CD4-positive, alpha-beta T cell (primary cell): ENCODE results near the gene SP1. TPM values are rescaled to one million over a fixed set of nuclear protein-coding genes. Genes with fewer than 3 reads are reported as not detected.

Source experiments
- ATAC-seq: fragments of 200-7000 bp; cut with Tn5 transposase; one replicate; pipeline ENCODE4 v1.10.0; 2022; ENCODE audit warnings: mild to moderate bottlenecking; ENCODE audit not compliant: poor library complexity
- CTCF ChIA-PET: fragments of 350-600 bp; sonication (Branson Sonifier 250); formaldehyde crosslinking; loops from one replicate; lab custom pipeline; 2021; ENCODE audit warnings: antibody characterized with exemption, inconsistent platforms; lab: Charles Lee
- POLR2A ChIA-PET: fragments of 350-600 bp; sonication (Branson Sonifier 250); formaldehyde crosslinking; loops from one replicate; lab custom pipeline; 2021; ENCODE audit warnings: antibody characterized with exemption, inconsistent platforms; lab: Charles Lee
- DNase-seq, 14 experiments: peaks; one replicate each; pipeline ENCODE4 v3.0.0-alpha.2; 2013 to 2020; ENCODE audit warnings: mixed read lengths in 2 of 14
- H3K27ac ChIP-seq, 2 donors: one replicate each; pipeline versions ENCODE4 v1.5.1 to v1.7.0; 2013; ENCODE audit warnings: low read length in 2 of 2, low read depth in 1 of 2, mild to moderate bottlenecking in 1 of 2
- H3K27me3 ChIP-seq, 2 experiments: 1 replicate in 1 of 2; 2 replicates in 1 of 2; pipeline versions ENCODE4 v1.6.1 to v1.7.0; 2013; ENCODE audit warnings: low read length in 2 of 2, control low read depth in 1 of 2, mild to moderate bottlenecking in 1 of 2, moderate library complexity in 1 of 2; ENCODE audit not compliant: insufficient read depth in 2 of 2, control insufficient read depth in 1 of 2
- H3K36me3 ChIP-seq: one replicate; pipeline ENCODE4 v1.6.1; 2013; ENCODE audit warnings: low read length, control low read depth; ENCODE audit not compliant: insufficient read depth
- H3K4me1 ChIP-seq: one replicate; pipeline ENCODE4 v1.6.1; 2013; ENCODE audit warnings: low read length, control low read depth; ENCODE audit not compliant: insufficient read depth
- H3K4me3 ChIP-seq: one replicate; pipeline ENCODE4 v1.5.1; 2013; ENCODE audit warnings: mild to moderate bottlenecking, low read length, moderate library complexity
- H3K9me3 ChIP-seq, 2 experiments: 1 replicate in 1 of 2; 2 replicates in 1 of 2; pipeline versions ENCODE4 v1.6.1 to v1.7.0; 2013; ENCODE audit warnings: low read length in 2 of 2, mild to moderate bottlenecking in 2 of 2, control low read depth in 1 of 2, moderate library complexity in 1 of 2; ENCODE audit not compliant: control insufficient read depth in 1 of 2, insufficient read depth in 1 of 2
- H3K27ac Mint-ChIP-seq: one replicate; pipeline ENCODE4 v1.8.0; 2020; ENCODE audit warnings: mixed read lengths
- H3K27me3 Mint-ChIP-seq: one replicate; pipeline ENCODE4 v1.8.0; 2021; ENCODE audit warnings: mixed read lengths
- H3K36me3 Mint-ChIP-seq: one replicate; pipeline ENCODE4 v1.8.0; 2021; ENCODE audit warnings: low read depth, mixed read lengths
- H3K4me1 Mint-ChIP-seq: one replicate; pipeline ENCODE4 v1.8.0; 2021; ENCODE audit warnings: low read depth, mixed read lengths
- H3K4me3 Mint-ChIP-seq: one replicate; pipeline ENCODE4 v1.8.0; 2020; ENCODE audit warnings: mild to moderate bottlenecking, mixed read lengths
- H3K9me3 Mint-ChIP-seq: one replicate; pipeline ENCODE4 v1.8.0; 2020; ENCODE audit warnings: mixed read lengths
- CTCF ChIP-seq: fragments of 200-600 bp; IDR thresholded peaks from one replicate; pipeline ENCODE4 v1.8.0; 2022; ENCODE audit warnings: antibody characterized with exemption, mild to moderate bottlenecking
- intact Hi-C, 2 experiments: fragments of 100-400 bp; cut with DNase I in 1 of 2; cut with micrococcal nuclease in 1 of 2; formaldehyde crosslinking; loops; one replicate each; pipeline versions ENCODE4 v1.15.1 to v1.9.0; 2023 to 2025; cut with DNase I, micrococcal nuclease
- total RNA-seq, 174 experiments: library from RNA in 2 of 174; stranded (reverse) in 2 of 174; gene quantifications; one replicate each; pipeline ENCODE4 v1.2.3 and lab custom pipeline; 2021 to 2026

SP1 gene
- total RNA-seq, 2 experiments from 2014 or later = 42.3 to 43.3 TPM

DNA sequence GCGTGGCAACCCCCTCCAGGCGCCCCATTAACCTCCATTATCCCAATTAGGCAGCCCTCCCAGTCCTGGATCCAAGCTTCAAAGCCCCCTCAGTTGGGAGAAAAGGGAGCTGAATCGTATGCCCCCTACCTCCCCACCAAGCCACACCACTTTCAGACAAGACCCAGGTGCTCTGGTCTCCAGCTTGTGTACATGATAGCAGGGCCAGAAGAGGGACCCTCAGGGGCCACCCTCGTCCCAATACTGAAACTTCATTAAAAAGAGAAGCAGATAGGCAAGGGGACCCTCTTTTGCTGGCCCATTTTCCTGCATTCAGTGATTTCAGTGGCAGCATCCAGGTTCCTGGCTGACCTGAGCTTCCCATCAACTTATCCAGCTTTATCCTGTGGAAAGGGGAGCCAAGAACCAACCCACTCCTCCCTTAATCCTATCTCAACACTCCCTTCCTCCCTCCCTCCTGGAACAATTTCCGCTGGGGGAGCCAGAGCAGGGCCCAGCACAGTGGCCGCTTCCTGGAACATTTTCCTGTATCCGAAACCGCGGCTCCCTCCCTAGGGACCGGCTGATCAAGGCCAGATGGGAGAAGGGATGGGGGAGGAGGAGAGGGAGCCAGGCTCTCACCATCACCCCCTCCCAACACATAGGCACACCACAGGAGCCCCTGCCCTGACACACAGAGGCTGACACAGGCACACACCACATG lies 34.3 kb upstream of the SP1 start:
- no peaks in the 10 kb centered on the region for H3K27me3 ChIP-seq
- H3K36me3 ChIP-seq = no peaks in the 10 kb centered on the region
- peaks cover 15% of the 10 kb centered on the region for H3K4me1 ChIP-seq
- peak; percentile 25 for TF ChIP-seq CTCF
- no peaks in the 10 kb centered on the region for H3K9me3 ChIP-seq
- DNase-seq = no peak
- H3K9me3 Mint-ChIP-seq = no peaks in the 10 kb centered on the region
- peak overlapping the region; percentile 66 for H3K4me3 ChIP-seq
- H3K36me3 Mint-ChIP-seq = no peaks in the 10 kb centered on the region
- H3K27ac ChIP-seq = no peak overlapping the region
- intact Hi-C loops = loop anchor here (1.0 to 2.0 kb wide), 4 partner anchors 21 to 186 kb away; no protein-coding TSS in a partner anchor
- peak overlapping the region; percentile 93 for H3K4me3 Mint-ChIP-seq
- no peaks in the 10 kb centered on the region for H3K27me3 Mint-ChIP-seq
- peaks cover 21% of the 10 kb centered on the region for H3K4me1 Mint-ChIP-seq
- no peak for ATAC-seq
- ChIA-PET POLR2A (interaction anchor here (0.6 to 3.3 kb wide), 16 partner anchors 18 to 165 kb away, joined by 3 to 87 read pairs (median 5); partner anchors contain the start of genes AAAS, CSAD, ESPL1 and MYG1), CTCF (interaction anchor here (0.6 to 2.6 kb wide), 30 partner anchors 12 to 280 kb away, joined by 3 to 51 read pairs (median 5); partner anchors contain the start of genes AAAS, ESPL1, MYG1 and PFDN5)
- H3K27ac Mint-ChIP-seq = peak overlapping the region; percentile 72

GRCh38 chr12:53346491-53346890 lies 33.5 kb upstream of the SP1 start:
- H3K4me1 Mint-ChIP-seq = peaks cover 21% of the 10 kb centered on the region
- H3K36me3 ChIP-seq = no peaks in the 10 kb centered on the region
- POLR2A ChIA-PET = interaction anchor here (0.6 to 3.3 kb wide), 2 partner anchors 23 to 33 kb away, joined by 3 to 87 read pairs; partner anchors contain the start of genes AAAS and SP1
- DNase-seq = no peak
- H3K4me3 Mint-ChIP-seq = peak overlapping the region; percentile 38
- TF ChIP-seq CTCF = no peak
- no peak overlapping the region for H3K27ac ChIP-seq
- no peaks in the 10 kb centered on the region for H3K27me3 Mint-ChIP-seq
- H3K4me1 ChIP-seq = peaks cover 15% of the 10 kb centered on the region
- no peak overlapping the region for H3K4me3 ChIP-seq
- H3K36me3 Mint-ChIP-seq = no peaks in the 10 kb centered on the region
- no peak for ATAC-seq
- CTCF ChIA-PET = interaction anchor here (2.6 kb wide), 1 partner anchor 26 kb away, joined by 32 read pairs; the partner anchor contains the start of gene AAAS
- no peaks in the 10 kb centered on the region for H3K9me3 ChIP-seq
- H3K27me3 ChIP-seq = no peaks in the 10 kb centered on the region
- no peak overlapping the region for H3K27ac Mint-ChIP-seq
- H3K9me3 Mint-ChIP-seq = no peaks in the 10 kb centered on the region
- intact Hi-C loops = no loop called here

DNA sequence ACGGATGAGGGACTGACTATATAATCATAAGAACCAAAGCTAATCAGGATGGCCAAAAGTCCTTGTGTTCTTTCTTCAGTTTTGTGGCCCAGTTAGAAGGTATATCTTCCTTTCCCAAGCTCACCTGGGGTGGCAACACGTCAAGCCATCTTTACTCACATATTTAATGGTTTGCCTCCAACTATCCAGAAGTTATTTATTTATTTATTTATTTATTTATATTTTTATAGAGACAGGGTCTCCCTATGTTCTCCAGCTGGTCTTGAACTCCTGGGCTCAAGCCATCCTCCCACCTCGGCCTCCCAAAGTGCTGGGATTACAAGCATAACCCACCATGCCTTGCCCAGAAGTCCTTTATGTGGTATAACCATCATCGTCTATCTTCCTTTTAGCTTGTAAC lies 32.1 kb upstream of the SP1 start:
- no peaks in the 10 kb centered on the region for H3K36me3 Mint-ChIP-seq
- Histone ChIP-seq H3K4me3 (no peak overlapping the region), H3K4me1 (peaks cover 21% of the 10 kb centered on the region), H3K36me3 (no peaks in the 10 kb centered on the region), H3K27me3 (no peaks in the 10 kb centered on the region), H3K27ac (no peak overlapping the region), H3K9me3 (no peaks in the 10 kb centered on the region)
- peaks cover 28% of the 10 kb centered on the region for H3K4me1 Mint-ChIP-seq
- intact Hi-C loops = no loop called here
- no peak overlapping the region for H3K4me3 Mint-ChIP-seq
- no peaks in the 10 kb centered on the region for H3K9me3 Mint-ChIP-seq
- no peak for TF ChIP-seq CTCF
- CTCF ChIA-PET = interaction anchor here (1.0 kb wide), 1 partner anchor 23 kb away, joined by 4 read pairs; no protein-coding TSS in a partner anchor
- no peaks in the 10 kb centered on the region for H3K27me3 Mint-ChIP-seq
- DNase-seq (no peak), ATAC-seq (no peak)
- no peak overlapping the region for H3K27ac Mint-ChIP-seq
- POLR2A ChIA-PET = interaction anchor here (1.0 kb wide), 1 partner anchor 153 kb away, joined by 4 read pairs; the partner anchor contains the start of gene TARBP2
